22Rv1 (cell line): ENCODE results near the gene IRX2.

Experiments
- ZFX ChIP-seq: fragments of 450-650 bp; IDR thresholded peaks from 2 replicates; pipeline ENCODE4 v1.6.1; 2017; ENCODE audit warnings: antibody characterized with exemption, borderline replicate concordance
- TF ChIP-seq, protein P1 (sequence below): fragments of 450-650 bp; IDR thresholded peaks from 2 replicates; pipeline ENCODE4 v1.5.1; 2017; ENCODE audit warnings: mild to moderate bottlenecking

DNA sequence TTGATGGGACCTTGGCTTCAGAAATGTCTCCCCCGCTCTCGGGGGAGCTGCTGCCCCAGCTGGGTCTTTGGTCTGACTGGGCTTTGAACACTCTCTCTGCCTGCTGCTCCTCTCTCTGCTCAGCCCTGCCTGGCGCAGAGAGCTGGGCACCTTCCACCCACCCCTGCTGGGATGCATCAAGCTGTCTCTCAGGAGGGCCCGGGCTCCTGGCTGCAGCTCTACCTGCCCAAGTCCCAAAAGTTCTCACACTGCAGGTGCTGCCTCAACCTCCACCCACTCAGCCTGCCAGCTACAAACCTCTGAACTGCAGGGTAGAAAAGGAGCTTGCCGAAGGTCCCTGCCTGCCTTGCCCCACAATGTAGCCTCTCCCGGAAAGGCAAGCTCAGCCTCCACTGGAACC, 36.7 kb downstream of the IRX2 start:
- TF ChIP-seq, protein P1, sequence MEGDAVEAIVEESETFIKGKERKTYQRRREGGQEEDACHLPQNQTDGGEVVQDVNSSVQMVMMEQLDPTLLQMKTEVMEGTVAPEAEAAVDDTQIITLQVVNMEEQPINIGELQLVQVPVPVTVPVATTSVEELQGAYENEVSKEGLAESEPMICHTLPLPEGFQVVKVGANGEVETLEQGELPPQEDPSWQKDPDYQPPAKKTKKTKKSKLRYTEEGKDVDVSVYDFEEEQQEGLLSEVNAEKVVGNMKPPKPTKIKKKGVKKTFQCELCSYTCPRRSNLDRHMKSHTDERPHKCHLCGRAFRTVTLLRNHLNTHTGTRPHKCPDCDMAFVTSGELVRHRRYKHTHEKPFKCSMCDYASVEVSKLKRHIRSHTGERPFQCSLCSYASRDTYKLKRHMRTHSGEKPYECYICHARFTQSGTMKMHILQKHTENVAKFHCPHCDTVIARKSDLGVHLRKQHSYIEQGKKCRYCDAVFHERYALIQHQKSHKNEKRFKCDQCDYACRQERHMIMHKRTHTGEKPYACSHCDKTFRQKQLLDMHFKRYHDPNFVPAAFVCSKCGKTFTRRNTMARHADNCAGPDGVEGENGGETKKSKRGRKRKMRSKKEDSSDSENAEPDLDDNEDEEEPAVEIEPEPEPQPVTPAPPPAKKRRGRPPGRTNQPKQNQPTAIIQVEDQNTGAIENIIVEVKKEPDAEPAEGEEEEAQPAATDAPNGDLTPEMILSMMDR, result no peak
- TF ChIP-seq ZFX, result no peak
